WTC11 (cell line): Measurements from ENCODE around the gene BMP3. TPM values are rescaled to one million over a fixed set of nuclear protein-coding genes. Genes with fewer than 3 reads are reported as not detected.

Experiments used
- ATAC-seq: fragments of 200-7000 bp; cut with Tn5 transposase; 2 replicates; pipeline ENCODE4 v1.10.0; 2021; ENCODE audit warnings: mild to moderate bottlenecking, moderate library complexity
- CTCF ChIA-PET: fragments of 300-600 bp; sonication (Branson Sonifier 250); formaldehyde crosslinking; loops from one replicate; lab custom pipeline; 2021; ENCODE audit warnings: antibody characterized with exemption; lab: Charles Lee
- POLR2A ChIA-PET: fragments of 350-600 bp; sonication (Branson Sonifier 250); formaldehyde crosslinking; loops from one replicate; lab custom pipeline; 2021; ENCODE audit warnings: antibody characterized with exemption; lab: Charles Lee
- DNase-seq: peaks from one replicate; pipeline ENCODE4 v3.0.0; 2021; ENCODE audit warnings: low spot score
- H3K27ac Mint-ChIP-seq: 2 replicates; pipeline ENCODE4 v1.8.0; 2021; ENCODE audit warnings: mixed read lengths
- H3K27me3 Mint-ChIP-seq: 2 replicates; pipeline ENCODE4 v1.8.0; 2021; ENCODE audit warnings: low read depth, mild to moderate bottlenecking, moderate library complexity, mixed read lengths
- H3K36me3 Mint-ChIP-seq: 2 replicates; pipeline ENCODE4 v1.8.0; 2021; ENCODE audit warnings: mixed read lengths
- H3K4me1 Mint-ChIP-seq: 2 replicates; pipeline ENCODE4 v1.8.0; 2022; ENCODE audit warnings: mixed read lengths
- H3K4me3 Mint-ChIP-seq: 2 replicates; pipeline ENCODE4 v1.8.0; 2021; ENCODE audit warnings: mild to moderate bottlenecking, moderate library complexity, mixed read lengths
- H3K9me3 Mint-ChIP-seq: 2 replicates; pipeline ENCODE4 v1.8.0; 2021; ENCODE audit warnings: mixed read lengths
- AR ChIP-seq: fragments of 250-450 bp; sonication (Bioruptor Pico); IDR thresholded peaks from 2 replicates; pipeline ENCODE4 v1.9.0; 2021; ENCODE audit warnings: mild to moderate bottlenecking
- CTCF ChIP-seq: fragments of 200-600 bp; IDR thresholded peaks from 2 replicates; pipeline ENCODE4 v1.8.0; 2022; ENCODE audit warnings: antibody characterized with exemption
- E2F1 ChIP-seq: sonication (generic); formaldehyde crosslinking; IDR thresholded peaks from 2 replicates; pipeline ENCODE4 v1.8.0; 2022; ENCODE audit warnings: mild to moderate bottlenecking, missing genetic modification reagents
- IRF1 ChIP-seq: sonication (generic); formaldehyde crosslinking; IDR thresholded peaks from 2 replicates; pipeline ENCODE4 v1.8.0; 2023; ENCODE audit warnings: missing genetic modification reagents
- JAZF1 ChIP-seq: fragments of 250-450 bp; sonication (Bioruptor Pico); IDR thresholded peaks from 2 replicates; pipeline ENCODE4 v1.9.0; 2021; ENCODE audit warnings: moderate library complexity, mild to moderate bottlenecking, inconsistent platforms
- MAX ChIP-seq: sonication (generic); formaldehyde crosslinking; IDR thresholded peaks from 2 replicates; pipeline ENCODE4 v1.8.0; 2022; ENCODE audit warnings: mild to moderate bottlenecking, missing genetic modification reagents
- MXD4 ChIP-seq: fragments of 250-450 bp; sonication (Bioruptor Pico); IDR thresholded peaks from 2 replicates; pipeline ENCODE4 v1.8.0; 2021; ENCODE audit warnings: mild to moderate bottlenecking, moderate library complexity, borderline replicate concordance
- RORB ChIP-seq: fragments of 250-450 bp; sonication (Bioruptor Pico); IDR thresholded peaks from 2 replicates; pipeline ENCODE4 v1.9.0; 2021; ENCODE audit warnings: mild to moderate bottlenecking
- ZBTB21 ChIP-seq: sonication (generic); formaldehyde crosslinking; IDR thresholded peaks from 2 replicates; pipeline ENCODE4 v1.8.1; 2023; ENCODE audit warnings: mild to moderate bottlenecking, missing genetic modification reagents, borderline replicate concordance
- ZNF232 ChIP-seq: sonication (generic); formaldehyde crosslinking; IDR thresholded peaks from 2 replicates; pipeline ENCODE4 v1.8.0; 2022; ENCODE audit warnings: mild to moderate bottlenecking, missing genetic modification reagents
- ZNF416 ChIP-seq: fragments of 250-450 bp; sonication (Bioruptor Pico); IDR thresholded peaks from 2 replicates; pipeline ENCODE4 v1.9.0; 2021; ENCODE audit warnings: mild to moderate bottlenecking, inconsistent platforms
- ZNF425 ChIP-seq: fragments of 250-450 bp; sonication (Bioruptor Pico); conservative IDR thresholded peaks from 2 replicates; pipeline ENCODE4 v1.9.0; 2021; ENCODE audit warnings: mild to moderate bottlenecking
- total RNA-seq: library from RNA; stranded (reverse); gene quantifications from 3 replicates; pipeline ENCODE4 v1.2.3, GENCODE V29; 2021
- TF ChIP-seq, protein P1 (sequence below): fragments of 250-450 bp; sonication (Bioruptor Pico); IDR thresholded peaks from 2 replicates; pipeline ENCODE4 v1.8.0; 2021; ENCODE audit warnings: mild to moderate bottlenecking
- TF ChIP-seq, protein P2 (sequence below): sonication (generic); formaldehyde crosslinking; IDR thresholded peaks from 2 replicates; pipeline ENCODE4 v1.8.1; 2023; ENCODE audit warnings: mild to moderate bottlenecking, missing genetic modification reagents, moderate library complexity
- TF ChIP-seq, protein P3 (sequence below): fragments of 250-450 bp; sonication (Bioruptor Pico); IDR thresholded peaks from 2 replicates; pipeline ENCODE4 v2.1.2; 2022; ENCODE audit warnings: mild to moderate bottlenecking, moderate library complexity

BMP3 gene
- total RNA-seq, 1 experiment from 2014 or later: 0.55 TPM

DNA sequence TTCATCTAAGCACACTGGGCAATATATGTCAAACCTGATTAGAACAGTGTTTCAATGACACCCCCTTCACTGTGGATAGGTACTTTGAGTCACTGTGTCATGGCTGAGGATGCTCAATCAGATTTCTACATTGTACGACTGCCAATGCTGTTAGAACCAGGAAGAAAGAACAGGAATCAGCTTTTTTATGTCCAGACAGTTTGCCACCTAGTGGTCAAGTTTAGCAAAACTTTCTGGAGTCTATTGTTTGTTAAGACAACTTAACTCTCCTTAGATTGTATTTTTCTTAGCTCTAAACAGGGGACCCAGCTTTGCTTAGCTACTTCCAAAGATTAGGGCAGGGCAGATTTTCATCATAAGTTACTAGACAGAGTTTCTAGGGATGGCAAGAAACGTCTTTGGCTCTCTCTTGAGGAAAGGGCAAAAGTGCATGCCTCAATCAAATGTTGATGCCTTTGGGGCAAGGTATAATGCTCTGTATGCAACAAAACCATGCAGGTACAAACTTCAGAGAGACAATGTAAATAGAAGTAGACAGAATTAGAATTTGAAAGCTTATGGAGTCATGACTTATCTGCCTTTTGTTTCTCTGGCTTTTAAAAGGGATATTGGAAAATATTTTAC is 40.5 kb upstream of the BMP3 start:
- H3K36me3 Mint-ChIP-seq: no peaks in the 10 kb centered on the region
- POLR2A ChIA-PET: no interaction called here
- TF ChIP-seq CTCF (peak; percentile 38; the same call in 1 of the 2 replicates), ZNF232 (CRISPR knock-in tag) (no peak)
- TF ChIP-seq, all 79 proteins: peak for 1
- CTCF ChIA-PET: interaction anchor here (0.7 to 2.8 kb wide), 24 partner anchors 8 to 721 kb away, joined by 3 to 27 read pairs (median 3); partner anchors contain the start of gene BMP3
- no peak overlapping the region for H3K27ac Mint-ChIP-seq
- H3K4me1 Mint-ChIP-seq: peaks cover 11% of the 10 kb centered on the region
- H3K9me3 Mint-ChIP-seq: 0 out of 2 replicates have a peak, but pooled peaks cover 3% of the 10 kb centered on the region
- DNase-seq (no peak), ATAC-seq (peak; percentile 59)
- H3K27me3 Mint-ChIP-seq: no peaks in the 10 kb centered on the region
- H3K4me3 Mint-ChIP-seq: no peak overlapping the region

DNA sequence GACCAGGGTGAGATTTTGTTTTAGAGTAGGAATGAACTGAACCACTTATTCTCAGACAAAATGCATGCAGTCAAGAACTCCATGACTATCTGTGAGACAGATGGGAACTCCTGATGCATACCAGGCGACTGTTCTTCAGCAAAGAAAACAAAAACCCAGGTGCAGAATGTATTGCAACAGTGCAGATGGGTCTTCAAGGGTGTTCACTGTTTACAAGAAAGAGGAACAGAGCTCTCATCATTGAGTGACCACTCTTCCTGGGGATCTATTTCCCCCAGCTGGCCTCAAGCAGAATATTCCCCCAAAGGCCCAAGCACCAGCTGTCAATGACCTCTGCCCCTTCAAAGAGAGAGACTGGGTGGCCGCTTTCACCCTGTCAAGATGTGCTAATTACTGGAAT is 39.7 kb upstream of the BMP3 start:
- Mint-ChIP-seq H3K36me3 (no peaks in the 10 kb centered on the region), H3K9me3 (peaks cover 6% of the 10 kb centered on the region; the same call in 1 of the 2 replicates), H3K27me3 (no peaks in the 10 kb centered on the region), H3K27ac (no peak overlapping the region), H3K4me3 (no peak overlapping the region), H3K4me1 (peaks cover 11% of the 10 kb centered on the region)
- CTCF ChIA-PET: interaction anchor here (0.8 to 2.8 kb wide), 7 partner anchors 40 to 628 kb away, joined by 3 to 27 read pairs (median 4); partner anchors contain the start of gene BMP3
- POLR2A ChIA-PET: no interaction called here
- no peak for ATAC-seq
- TF ChIP-seq, protein P1, sequence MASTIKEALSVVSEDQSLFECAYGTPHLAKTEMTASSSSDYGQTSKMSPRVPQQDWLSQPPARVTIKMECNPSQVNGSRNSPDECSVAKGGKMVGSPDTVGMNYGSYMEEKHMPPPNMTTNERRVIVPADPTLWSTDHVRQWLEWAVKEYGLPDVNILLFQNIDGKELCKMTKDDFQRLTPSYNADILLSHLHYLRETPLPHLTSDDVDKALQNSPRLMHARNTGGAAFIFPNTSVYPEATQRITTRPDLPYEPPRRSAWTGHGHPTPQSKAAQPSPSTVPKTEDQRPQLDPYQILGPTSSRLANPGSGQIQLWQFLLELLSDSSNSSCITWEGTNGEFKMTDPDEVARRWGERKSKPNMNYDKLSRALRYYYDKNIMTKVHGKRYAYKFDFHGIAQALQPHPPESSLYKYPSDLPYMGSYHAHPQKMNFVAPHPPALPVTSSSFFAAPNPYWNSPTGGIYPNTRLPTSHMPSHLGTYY (CRISPR knock-in tag): no peak
- TF ChIP-seq, protein P2, sequence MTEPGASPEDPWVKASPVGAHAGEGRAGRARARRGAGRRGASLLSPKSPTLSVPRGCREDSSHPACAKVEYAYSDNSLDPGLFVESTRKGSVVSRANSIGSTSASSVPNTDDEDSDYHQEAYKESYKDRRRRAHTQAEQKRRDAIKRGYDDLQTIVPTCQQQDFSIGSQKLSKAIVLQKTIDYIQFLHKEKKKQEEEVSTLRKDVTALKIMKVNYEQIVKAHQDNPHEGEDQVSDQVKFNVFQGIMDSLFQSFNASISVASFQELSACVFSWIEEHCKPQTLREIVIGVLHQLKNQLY (CRISPR knock-in tag): no peak
- no peak for TF ChIP-seq E2F1 (CRISPR knock-in tag)
- TF ChIP-seq JAZF1: no peak
- TF ChIP-seq MXD4: no peak
- TF ChIP-seq ZBTB21 (CRISPR knock-in tag): no peak
- no peak for TF ChIP-seq AR
- TF ChIP-seq MAX (CRISPR knock-in tag): no peak
- TF ChIP-seq RORB (CRISPR knock-in tag): no peak
- no peak for TF ChIP-seq ZNF425 (CRISPR knock-in tag)
- no peak for TF ChIP-seq ZNF416 (CRISPR knock-in tag)
- TF ChIP-seq, protein P3, sequence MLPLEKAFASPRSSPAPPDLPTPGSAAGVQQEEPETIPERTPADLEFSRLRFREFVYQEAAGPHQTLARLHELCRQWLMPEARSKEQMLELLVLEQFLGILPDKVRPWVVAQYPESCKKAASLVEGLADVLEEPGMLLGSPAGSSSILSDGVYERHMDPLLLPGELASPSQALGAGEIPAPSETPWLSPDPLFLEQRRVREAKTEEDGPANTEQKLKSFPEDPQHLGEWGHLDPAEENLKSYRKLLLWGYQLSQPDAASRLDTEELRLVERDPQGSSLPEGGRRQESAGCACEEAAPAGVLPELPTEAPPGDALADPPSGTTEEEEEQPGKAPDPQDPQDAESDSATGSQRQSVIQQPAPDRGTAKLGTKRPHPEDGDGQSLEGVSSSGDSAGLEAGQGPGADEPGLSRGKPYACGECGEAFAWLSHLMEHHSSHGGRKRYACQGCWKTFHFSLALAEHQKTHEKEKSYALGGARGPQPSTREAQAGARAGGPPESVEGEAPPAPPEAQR (CRISPR knock-in tag): no peak
- TF ChIP-seq IRF1 (CRISPR knock-in tag): no peak
- TF ChIP-seq, all 79 proteins: peak for 0
- peak; percentile 13 for DNase-seq
